Osteocyte (in vitro differentiated cells): Measurements from ENCODE around the gene PRKN. TPM values are rescaled to one million over a fixed set of nuclear protein-coding genes. Genes with fewer than 3 reads are reported as not detected.

Experiments used
- DNase-seq: peaks from one replicate; pipeline ENCODE4 v3.0.0; 2021; ENCODE audit warnings: mixed read lengths; ENCODE audit not compliant: unreplicated experiment; ENCODE audit errors: extremely low spot score
- H3K27ac Mint-ChIP-seq: one replicate; pipeline ENCODE4 v1.8.0; 2021; ENCODE audit warnings: mild to moderate bottlenecking, mixed read lengths; ENCODE audit not compliant: unreplicated experiment
- H3K27me3 Mint-ChIP-seq: one replicate; pipeline ENCODE4 v1.8.0; 2021; ENCODE audit warnings: mixed read lengths; ENCODE audit not compliant: unreplicated experiment
- H3K36me3 Mint-ChIP-seq: one replicate; pipeline ENCODE4 v1.8.0; 2021; ENCODE audit warnings: mixed read lengths; ENCODE audit not compliant: unreplicated experiment
- H3K4me1 Mint-ChIP-seq: one replicate; pipeline ENCODE4 v1.8.0; 2021; ENCODE audit warnings: mixed read lengths; ENCODE audit not compliant: unreplicated experiment
- H3K4me3 Mint-ChIP-seq: one replicate; pipeline ENCODE4 v1.8.0; 2021; ENCODE audit warnings: mild to moderate bottlenecking, moderate library complexity, mixed read lengths; ENCODE audit not compliant: unreplicated experiment
- H3K9me3 Mint-ChIP-seq: one replicate; pipeline ENCODE4 v1.8.0; 2021; ENCODE audit warnings: mixed read lengths; ENCODE audit not compliant: unreplicated experiment
- CTCF ChIP-seq: fragments of 200-600 bp; sonication (generic); IDR thresholded peaks from 2 replicates; pipeline ENCODE4 v1.5.0; 2021; ENCODE audit warnings: antibody characterized with exemption, mild to moderate bottlenecking, moderate library complexity
- total RNA-seq: library from RNA; stranded (reverse); gene quantifications from 2 replicates; pipeline ENCODE4 v1.2.1, GENCODE V29; 2021

Gene PRKN
- total RNA-seq, 1 donor from 2014 or later: 13.4 TPM

- no peak for TF ChIP-seq CTCF
- no peak for DNase-seq
- Mint-ChIP-seq H3K36me3 (no peaks in the 10 kb centered on the region), H3K4me3 (no peak overlapping the region), H3K9me3 (peaks cover 6% of the 10 kb centered on the region), H3K4me1 (peaks cover 29% of the 10 kb centered on the region), H3K27me3 (no peaks in the 10 kb centered on the region), H3K27ac (no peak overlapping the region)
Observed at GRCh38 chr6:162184465-162184864, 543.1 kb downstream of the PRKN start.

GRCh38 chr6:162181741-162182401 lies 545.7 kb downstream of the PRKN start:
- TF ChIP-seq CTCF: no peak
- no peak overlapping the region for H3K4me3 Mint-ChIP-seq
- DNase-seq: no peak
- peaks cover 41% of the 10 kb centered on the region for H3K4me1 Mint-ChIP-seq
- no peak overlapping the region for H3K27ac Mint-ChIP-seq
- H3K27me3 Mint-ChIP-seq: no peaks in the 10 kb centered on the region
- no peaks in the 10 kb centered on the region for H3K9me3 Mint-ChIP-seq
- no peaks in the 10 kb centered on the region for H3K36me3 Mint-ChIP-seq

DNA sequence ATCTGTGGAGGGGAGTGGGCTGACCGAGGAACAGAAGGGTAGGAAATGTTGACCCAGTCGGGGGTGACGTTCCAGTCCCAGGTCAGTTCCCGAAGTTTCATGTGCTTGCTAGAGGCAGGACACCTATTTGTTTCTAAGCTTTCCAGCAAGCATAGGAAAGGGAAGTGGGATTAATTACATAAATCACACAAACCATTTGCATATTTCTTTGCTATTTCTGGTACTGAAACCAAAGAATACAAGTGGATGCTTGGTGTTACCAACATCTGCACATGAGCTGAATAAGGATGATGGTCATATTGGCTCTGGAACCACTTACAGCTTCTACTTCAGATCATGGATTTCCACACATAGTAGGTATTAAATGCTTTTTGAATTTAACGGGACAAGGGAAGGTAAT lies 546.5 kb downstream of the PRKN start:
- Mint-ChIP-seq H3K36me3 (no peaks in the 10 kb centered on the region), H3K27me3 (no peaks in the 10 kb centered on the region), H3K4me3 (no peak overlapping the region), H3K9me3 (no peaks in the 10 kb centered on the region), H3K4me1 (peaks cover 36% of the 10 kb centered on the region), H3K27ac (no peak overlapping the region)
- DNase-seq: no peak
- TF ChIP-seq CTCF: no peak

- TF ChIP-seq CTCF: no peak
- DNase-seq: no peak
Observed at GRCh38 chr6:162179196-162179951, 548.2 kb downstream of the PRKN start.

DNA sequence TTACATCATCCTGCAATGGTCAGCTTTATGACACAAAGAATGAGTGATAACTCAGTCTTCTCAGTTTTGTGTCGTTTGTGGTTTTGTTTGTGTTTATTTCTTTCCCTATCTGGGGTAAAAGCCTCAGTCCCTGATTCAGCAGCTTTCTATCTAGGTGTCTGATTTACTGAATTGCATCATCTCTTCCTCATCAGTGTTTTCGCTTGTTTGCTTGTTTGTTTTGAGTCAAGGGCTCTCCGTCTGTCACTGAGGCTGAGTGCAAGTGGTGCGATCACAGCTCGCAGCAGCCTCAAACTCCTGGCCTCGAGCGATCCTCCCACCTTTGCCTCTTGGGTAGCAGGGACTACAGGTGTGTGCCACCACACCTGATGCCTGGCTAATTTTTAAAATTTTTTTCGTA lies 548.9 kb downstream of the PRKN start:
- no peak overlapping the region for H3K4me3 Mint-ChIP-seq
- no peak for TF ChIP-seq CTCF
- no peaks in the 10 kb centered on the region for H3K27me3 Mint-ChIP-seq
- H3K4me1 Mint-ChIP-seq: peaks cover 27% of the 10 kb centered on the region
- H3K27ac Mint-ChIP-seq: peak overlapping the region; percentile 59
- H3K36me3 Mint-ChIP-seq: no peaks in the 10 kb centered on the region
- no peaks in the 10 kb centered on the region for H3K9me3 Mint-ChIP-seq
- DNase-seq: no peak

More at GRCh38 chr6:162179196-162179951, 548.2 kb downstream of the PRKN start:
- Mint-ChIP-seq H3K4me1 (peaks cover 27% of the 10 kb centered on the region), H3K9me3 (no peaks in the 10 kb centered on the region), H3K27ac (no peak overlapping the region), H3K27me3 (no peaks in the 10 kb centered on the region), H3K4me3 (no peak overlapping the region), H3K36me3 (no peaks in the 10 kb centered on the region)
